GM18951 (cell line): ENCODE results near the gene C1orf94.

Source experiments
- POLR2A ChIP-seq: IDR thresholded peaks from 4 replicates; pipeline ENCODE4 v1.6.1; 2011; ENCODE audit warnings: mild to moderate bottlenecking; ENCODE audit not compliant: insufficient read length, insufficient read depth; ENCODE audit errors: extremely low read depth
- in situ Hi-C: fragments of 300-500 bp; cut with MboI; formaldehyde crosslinking; loops from one replicate; pipeline ENCODE4 v1.12.0; 2022; ENCODE audit warnings: low sequenced_read_pairs, mixed read lengths, inconsistent platforms; ENCODE audit not compliant: unreplicated experiment

Gene C1orf94

DNA sequence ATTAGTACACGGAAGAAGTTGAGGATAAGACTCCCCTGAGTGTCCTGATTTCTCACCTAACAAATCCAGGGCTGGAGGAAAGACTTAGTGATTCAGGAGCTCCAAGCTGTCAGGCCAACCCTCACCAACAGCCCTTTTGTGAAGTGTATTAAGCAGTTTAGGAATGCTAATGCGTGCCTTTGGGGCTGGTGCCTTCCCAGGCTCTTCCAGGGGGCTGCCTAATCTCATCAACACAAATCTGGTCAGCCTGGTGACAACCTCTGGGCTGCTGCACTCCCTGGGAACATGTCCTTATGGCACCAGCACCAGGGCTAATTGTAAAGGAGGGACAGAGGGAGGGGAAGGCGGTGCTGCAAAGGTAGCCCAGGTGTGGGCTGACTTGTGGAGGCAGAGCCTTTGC, 27.2 kb upstream of the C1orf94 start:
- in situ Hi-C loops = no loop called here
- no peak for TF ChIP-seq POLR2A

DNA sequence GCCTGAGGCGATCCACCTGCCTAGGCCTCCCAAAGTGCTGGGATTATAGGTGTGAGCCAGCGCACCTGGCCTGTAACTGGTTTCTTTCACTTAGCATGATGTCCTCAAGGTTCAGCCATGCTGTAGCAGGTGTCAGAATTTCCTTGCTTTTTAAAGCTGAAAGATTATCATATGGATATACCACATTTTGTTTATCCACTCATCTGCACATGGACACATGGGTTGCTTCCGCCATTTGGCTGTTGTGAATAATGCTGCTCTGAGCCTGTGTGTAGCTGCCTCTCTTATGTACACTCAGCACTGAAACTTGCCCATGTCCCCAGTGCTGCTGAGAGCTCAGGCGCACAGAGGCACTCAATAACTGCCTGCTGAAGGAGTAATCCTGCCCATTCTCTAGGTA, 23.5 kb upstream of the C1orf94 start:
- no peak for TF ChIP-seq POLR2A
- in situ Hi-C loops = no loop called here

DNA sequence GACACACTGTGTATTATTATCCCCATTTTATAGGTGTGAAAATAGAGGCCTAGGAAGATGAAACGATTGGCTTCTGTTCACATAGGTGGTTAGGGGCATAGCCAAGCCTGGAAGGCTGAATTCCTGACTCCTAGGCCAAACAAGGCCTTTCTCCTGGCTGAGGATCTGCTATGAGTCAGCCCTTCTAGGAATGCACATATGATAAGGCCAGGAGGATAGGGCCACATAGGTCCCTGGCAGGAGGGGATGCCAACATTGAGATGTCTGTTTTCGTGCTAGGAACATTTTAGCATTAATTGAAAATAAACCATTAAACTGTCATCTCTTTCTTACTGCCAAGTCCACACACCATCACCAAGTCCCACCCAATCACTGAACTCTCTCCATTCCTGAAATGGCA, 20.8 kb upstream of the C1orf94 start:
- in situ Hi-C loops = no loop called here
- TF ChIP-seq POLR2A = no peak

DNA sequence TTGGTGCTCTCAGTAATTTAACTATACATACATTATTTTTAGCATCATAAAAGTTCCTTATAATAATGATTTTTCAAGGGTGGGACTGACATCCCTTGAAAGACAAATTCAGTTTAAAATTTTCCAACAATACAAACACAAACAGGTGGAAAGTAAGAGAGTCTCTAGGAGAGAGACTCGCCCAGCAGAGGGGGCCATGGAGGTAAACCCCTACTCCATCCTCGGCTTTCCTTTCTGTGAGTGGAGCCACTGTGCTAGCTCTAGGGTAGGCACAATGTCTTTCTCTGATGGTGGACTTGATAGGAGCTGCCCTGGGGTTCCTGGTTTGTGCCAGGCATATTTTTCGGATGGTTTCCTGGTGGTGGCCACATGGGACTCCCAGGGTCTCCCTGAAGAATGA, 20.0 kb upstream of the C1orf94 start:
- TF ChIP-seq POLR2A = no peak
- in situ Hi-C loops = no loop called here

DNA sequence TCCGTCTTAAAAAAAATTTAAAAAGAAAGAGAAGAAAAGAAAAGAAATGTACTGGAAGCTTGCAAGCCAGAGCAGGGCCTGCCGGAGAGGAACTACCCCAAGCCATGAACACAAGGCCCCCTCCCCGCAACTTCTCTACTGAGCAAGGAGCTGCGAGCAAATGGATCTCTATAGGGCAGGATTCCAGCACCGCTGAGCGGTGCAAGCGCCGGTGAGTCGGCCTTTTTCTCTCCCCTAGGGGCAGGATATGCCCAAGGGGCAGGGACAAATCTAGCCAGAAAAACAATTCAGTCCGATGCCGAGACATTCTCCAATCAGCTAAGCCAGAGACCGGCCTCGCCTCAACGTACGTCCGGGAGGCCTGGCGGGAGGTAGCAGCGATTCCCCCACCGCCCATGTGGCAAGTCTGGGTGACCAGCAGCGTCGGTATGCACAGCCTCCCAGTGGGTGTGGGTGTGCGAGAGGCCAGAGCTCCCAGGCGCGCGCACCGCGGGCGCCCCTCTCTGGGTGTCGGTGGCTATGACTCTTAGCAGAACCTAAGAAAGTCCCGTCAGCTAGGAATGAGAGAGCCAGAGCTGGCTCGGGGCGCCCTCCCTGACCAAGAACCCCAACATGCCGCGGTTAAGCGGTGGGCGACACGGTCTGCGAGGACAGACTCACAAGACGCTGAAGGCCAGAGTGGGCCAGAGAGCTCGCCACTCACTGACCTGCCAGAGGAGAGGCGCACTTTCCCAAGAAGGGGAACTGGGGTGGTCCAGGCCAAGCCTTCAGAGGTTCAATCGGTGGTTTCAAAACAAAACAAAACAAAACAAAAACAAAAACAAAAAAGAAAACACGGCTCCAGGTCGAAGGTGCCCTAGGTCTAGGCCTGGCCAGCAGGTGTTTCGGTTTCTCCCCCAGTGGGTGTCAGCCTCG, 13.6 kb upstream of the C1orf94 start:
- TF ChIP-seq POLR2A = no peak
- in situ Hi-C loops = no loop called here

DNA sequence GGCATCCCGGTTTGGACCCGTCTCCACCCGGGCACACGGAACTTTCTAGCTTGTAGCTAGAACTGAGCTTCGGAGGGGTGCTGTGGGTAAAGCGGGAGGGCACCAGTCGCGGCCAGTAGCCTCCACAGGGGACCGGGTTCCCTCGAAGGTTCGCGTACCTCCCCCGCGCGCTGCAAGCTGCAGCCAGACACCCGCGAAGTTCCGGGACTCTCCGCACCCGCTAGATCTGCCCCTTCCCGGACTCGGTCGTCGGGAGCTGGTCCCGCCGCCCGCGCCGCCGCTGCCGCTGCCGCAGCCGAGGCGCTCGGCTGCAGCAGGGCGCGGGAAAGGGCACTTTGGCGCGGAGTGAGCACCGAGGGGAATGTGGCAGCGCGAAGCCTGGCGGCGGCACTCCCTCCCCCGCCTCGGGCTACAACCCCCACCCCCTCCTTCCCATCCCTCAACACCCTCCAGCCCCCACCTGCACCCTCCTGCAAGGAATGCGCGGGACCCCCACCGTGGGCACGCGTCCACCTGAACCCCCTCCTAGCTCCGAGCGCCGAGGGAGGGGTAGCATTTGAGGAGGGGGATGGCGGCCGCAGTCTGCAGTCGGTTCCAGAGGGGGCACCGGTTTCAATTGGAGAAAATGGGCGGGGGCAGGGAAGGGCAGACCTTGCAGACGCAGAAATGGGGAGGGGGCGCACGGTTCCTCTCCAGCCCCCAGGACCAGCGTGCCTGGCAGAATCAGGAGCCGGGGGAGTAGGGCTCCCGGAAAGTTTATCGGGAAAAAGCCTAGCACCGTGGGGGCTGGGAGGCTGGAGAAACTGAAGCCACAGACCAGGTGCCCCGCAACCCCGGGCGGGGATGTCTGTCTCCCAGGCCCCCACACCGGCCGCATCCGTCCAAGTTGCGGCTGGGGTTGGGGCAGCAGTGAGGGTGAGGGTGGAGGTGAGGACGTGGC, 12.6 kb upstream of the C1orf94 start:
- TF ChIP-seq POLR2A = no peak
- in situ Hi-C loops = no loop called here

DNA sequence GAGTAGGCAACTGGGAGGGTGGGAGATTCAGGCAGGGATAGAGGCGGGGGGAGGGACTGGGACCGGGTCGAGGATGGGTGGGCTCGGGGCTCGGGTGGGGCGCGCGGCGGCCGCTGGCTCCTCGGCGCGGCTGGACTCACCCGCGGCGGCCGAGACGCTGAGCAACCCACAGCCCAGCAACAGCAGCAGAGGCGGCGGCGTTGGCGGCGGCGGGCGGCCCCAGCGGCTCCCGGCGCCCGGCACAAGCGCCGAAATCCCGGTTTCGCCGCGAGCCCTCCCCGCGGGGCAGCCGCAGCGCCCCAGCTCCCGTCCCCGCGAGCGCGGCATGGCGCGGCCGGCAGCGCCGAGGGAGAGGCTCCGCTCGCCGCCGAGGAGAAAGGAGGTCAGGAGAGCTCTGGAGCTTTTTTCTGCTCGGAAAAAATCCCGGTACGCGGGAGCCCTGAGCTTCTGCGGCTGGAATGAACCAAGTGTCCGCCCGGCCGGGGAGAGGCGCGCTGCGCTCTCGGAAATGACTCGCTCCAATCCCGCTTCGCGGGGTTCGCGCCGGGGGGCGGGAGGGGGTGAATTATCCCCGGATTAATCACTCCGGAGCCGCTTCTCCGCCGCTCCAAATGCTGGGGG, 11.8 kb upstream of the C1orf94 start, which contains the start of gene CSMD2:
Gene CSMD2, minus strand, starts transcription at position 460 of the 621 bp plus-strand sequence. Its CDS starts 133 bp downstream, at position 327.
- no peak for TF ChIP-seq POLR2A
- in situ Hi-C loops = no loop called here

DNA sequence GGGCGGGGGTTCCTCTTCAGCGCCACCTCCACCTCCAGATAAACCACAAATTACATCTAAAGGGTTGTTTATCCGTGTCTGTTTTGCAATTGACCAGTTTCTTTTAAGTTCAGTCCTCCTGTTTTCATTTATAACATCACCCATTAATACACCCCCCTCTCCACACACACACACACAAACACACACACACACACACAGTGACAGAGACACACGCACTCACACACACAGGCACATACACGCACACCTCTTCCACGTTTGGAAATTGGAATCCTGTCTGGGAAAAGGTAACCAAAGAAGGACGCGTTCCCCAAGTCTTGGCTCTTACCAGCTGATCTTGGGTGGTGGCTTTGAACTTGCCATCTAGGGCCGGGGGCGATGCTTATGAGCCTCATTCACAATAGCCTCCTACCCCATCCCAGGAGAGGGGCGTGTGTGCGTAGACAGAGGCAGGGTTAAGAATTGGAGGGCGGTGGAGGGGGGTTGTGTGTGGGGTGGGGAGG, 11.2 kb upstream of the C1orf94 start:
- TF ChIP-seq POLR2A = no peak
- in situ Hi-C loops = no loop called here

DNA sequence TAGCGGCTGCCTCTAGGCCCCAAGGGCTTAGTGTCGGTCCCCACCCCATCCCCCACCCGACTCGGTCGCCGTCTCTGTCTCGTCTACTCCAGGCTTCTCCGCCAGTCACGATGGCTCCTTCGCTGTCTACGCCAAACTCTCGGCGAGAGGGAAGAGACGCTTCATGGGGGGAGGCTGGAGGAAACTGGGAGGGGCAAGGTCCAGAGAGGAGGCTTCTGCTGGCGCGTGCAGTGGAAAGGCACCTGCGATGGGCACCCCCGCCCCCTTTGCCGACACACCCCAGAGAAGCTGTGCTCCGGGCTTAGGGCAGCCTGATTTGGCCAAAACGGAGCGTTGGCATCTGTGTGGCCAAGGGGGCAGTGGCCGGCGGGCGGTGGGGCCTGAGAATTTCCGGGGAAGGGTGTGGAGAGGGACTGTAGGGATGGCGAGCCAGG, 10.5 kb upstream of the C1orf94 start:
- in situ Hi-C loops = no loop called here
- no peak for TF ChIP-seq POLR2A

DNA sequence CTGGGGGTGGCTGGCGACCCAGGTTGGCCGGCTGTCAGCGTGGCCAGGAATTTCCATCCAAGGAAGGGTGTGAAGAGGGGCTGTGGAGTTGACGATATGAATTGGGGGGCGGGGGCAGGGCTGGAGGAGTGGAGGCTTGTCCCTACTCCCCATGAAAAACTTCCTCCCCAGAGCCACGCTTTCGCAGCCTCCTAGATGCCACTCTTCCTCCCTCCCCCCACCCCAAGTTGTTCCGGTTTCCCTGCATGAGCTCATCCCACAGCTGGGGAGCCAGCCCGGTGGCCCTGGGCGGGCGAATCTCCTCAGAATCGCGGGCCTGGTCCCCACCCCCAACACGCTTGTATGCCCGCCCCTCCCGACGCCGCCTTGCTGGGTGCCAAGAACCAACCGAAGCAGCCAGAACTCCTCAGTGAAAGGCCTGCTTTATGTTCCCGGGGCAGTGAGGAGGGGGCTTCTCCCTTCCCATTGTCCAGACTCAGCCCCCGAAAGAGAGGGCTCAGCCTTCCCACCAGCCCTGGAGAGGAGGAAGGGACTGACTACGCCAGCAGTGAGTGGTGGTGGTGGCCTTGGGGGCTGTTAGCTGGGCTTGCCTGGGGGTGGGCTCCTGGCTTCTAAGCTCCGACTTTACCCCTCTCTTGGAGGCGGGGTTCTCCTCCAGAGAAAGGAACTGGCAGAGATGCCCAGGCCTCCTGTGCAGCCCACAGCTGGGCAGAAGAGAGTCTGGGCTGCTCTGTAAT, 9.9 kb upstream of the C1orf94 start:
- in situ Hi-C loops = no loop called here
- no peak for TF ChIP-seq POLR2A

DNA sequence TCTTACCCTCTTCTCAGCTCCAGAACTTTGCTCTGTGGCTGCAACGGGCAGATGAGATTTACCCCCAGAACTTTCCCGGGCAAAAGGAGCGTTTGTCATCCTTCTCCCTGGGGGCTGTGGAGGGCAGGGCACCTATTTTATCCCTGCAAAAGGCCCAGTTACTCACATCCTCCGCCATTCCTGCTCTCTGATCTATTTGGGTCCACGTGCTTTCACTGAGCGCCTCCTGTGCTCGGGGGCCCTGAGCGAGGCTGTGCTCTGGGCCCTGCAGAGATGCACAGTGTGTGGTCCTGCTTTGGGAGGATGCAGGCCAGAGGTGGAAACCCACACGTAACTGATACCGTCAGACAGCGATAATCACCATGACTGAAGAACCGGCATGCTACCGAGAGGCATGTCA, 9.3 kb upstream of the C1orf94 start:
- in situ Hi-C loops = no loop called here
- TF ChIP-seq POLR2A = no peak

DNA sequence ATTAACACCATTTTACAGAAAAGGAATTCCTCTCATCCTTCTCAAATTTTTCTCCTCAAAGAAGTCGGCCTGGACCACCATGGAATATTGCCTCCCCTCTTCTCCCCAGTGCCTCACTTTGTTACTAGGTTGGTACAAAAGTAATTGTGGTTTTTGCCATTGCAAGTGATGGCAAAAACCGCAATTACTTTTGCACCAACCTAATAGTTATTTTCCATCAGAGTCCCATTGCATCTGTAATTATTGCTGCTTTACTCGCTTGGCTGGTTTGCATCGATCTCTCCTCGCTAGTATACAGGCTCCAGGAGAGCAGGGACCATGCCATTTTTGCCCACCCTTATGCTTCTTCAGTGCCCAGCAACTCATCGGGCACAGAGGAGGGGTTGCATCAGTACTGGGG, 963 bp upstream of the C1orf94 start:
- in situ Hi-C loops = no loop called here
- no peak for TF ChIP-seq POLR2A
